Measurements from ENCODE around the gene ZNF280A.
"Not testable (repeated sequence)": the region's sequence is repeated elsewhere in the genome, so short reads cannot be mapped to it uniquely, and the experiment has no call there.

The ZNF280A gene

GRCh38 chr22:22469527-22469926 lies 50.5 kb downstream of the ZNF280A start:
- no peak for DNase-seq (ENCODE audit: low read depth in 2 of 2)

- not testable (repeated sequence) for DNase-seq (ENCODE audit: low read depth in 2 of 2)
These were observed 51.1 kb downstream of the ZNF280A start for GRCh38 chr22:22468794-22469469.

- DNase-seq (ENCODE audit: low read depth in 2 of 2) = no peak
These were observed 53.0 kb downstream of the ZNF280A start for GRCh38 chr22:22467112-22467511.

- no peak for DNase-seq (ENCODE audit: low read depth in 2 of 2)
These were observed 54.3 kb downstream of the ZNF280A start for GRCh38 chr22:22465782-22466181.

GRCh38 chr22:22465094-22465602 lies 54.9 kb downstream of the ZNF280A start:
- no peak for DNase-seq (ENCODE audit: low read depth in 2 of 2)

- no peak for DNase-seq (ENCODE audit: low read depth in 2 of 2)
These were observed 55.5 kb downstream of the ZNF280A start for GRCh38 chr22:22464541-22465054.

- no peak for DNase-seq (ENCODE audit: low read depth in 2 of 2)
These were observed 56.1 kb downstream of the ZNF280A start for GRCh38 chr22:22463855-22464540.
